BE2C (cell line): ENCODE data around the gene EYA2.

ENCODE experiments used
- DNase-seq: peaks from one replicate; pipeline ENCODE4 v3.0.0-alpha.2; 2020
- H3K27me3 ChIP-seq: fragments of 250-450 bp; sonication (Bioruptor Pico); 2 replicates; pipeline ENCODE4 v1.5.1; 2020; ENCODE audit warnings: mild to moderate bottlenecking
- H3K36me3 ChIP-seq: fragments of 250-450 bp; sonication (Bioruptor Pico); 2 replicates; pipeline ENCODE4 v1.5.1; 2020; ENCODE audit warnings: mild to moderate bottlenecking
- H3K4me1 ChIP-seq: fragments of 250-450 bp; sonication (Bioruptor Pico); 2 replicates; pipeline ENCODE4 v1.5.1; 2020
- H3K4me3 ChIP-seq: 2 replicates; pipeline ENCODE4 v1.5.1; 2011; ENCODE audit warnings: low read depth, low read length
- H3K9me3 ChIP-seq: fragments of 250-450 bp; sonication (Bioruptor Pico); 2 replicates; pipeline ENCODE4 v1.5.1; 2020
- CTCF ChIP-seq: IDR thresholded peaks from 2 replicates; pipeline ENCODE4 v1.5.1; 2012; ENCODE audit warnings: mild to moderate bottlenecking, low read depth, low read length

EYA2 gene

GRCh38 chr20:47188540-47188939, 293.9 kb downstream of the EYA2 start:
- Histone ChIP-seq H3K9me3 (no peaks in the 10 kb centered on the region), H3K4me3 (no peak overlapping the region), H3K27me3 (peaks cover 13% of the 10 kb centered on the region), H3K36me3 (no peaks in the 10 kb centered on the region), H3K4me1 (no peaks in the 10 kb centered on the region)
- no peak for TF ChIP-seq CTCF
- no peak for DNase-seq

DNA sequence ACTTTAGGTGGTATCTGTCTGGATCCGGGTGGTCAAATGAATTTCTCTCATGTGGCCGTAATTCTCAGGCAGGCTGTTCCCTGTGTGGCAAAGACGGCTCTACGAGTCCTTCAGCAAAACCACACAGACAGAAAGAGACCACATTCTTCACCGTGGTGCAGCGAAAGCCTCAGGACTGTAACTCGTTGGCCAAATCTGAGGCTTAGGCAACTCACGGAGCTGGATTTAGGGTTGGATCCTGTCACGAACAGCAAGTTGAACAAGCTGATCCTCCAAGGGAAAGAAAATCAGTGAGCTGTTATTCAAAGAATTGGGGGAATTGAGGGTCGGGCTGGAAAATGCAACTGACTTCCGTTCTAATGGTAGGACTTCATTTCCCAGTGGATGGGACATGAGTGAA, 294.4 kb downstream of the EYA2 start:
- Histone ChIP-seq H3K4me3 (no peak overlapping the region), H3K27me3 (peaks cover 13% of the 10 kb centered on the region), H3K36me3 (no peaks in the 10 kb centered on the region), H3K9me3 (no peaks in the 10 kb centered on the region), H3K4me1 (no peaks in the 10 kb centered on the region)
- TF ChIP-seq CTCF = no peak
- DNase-seq = no peak

DNA sequence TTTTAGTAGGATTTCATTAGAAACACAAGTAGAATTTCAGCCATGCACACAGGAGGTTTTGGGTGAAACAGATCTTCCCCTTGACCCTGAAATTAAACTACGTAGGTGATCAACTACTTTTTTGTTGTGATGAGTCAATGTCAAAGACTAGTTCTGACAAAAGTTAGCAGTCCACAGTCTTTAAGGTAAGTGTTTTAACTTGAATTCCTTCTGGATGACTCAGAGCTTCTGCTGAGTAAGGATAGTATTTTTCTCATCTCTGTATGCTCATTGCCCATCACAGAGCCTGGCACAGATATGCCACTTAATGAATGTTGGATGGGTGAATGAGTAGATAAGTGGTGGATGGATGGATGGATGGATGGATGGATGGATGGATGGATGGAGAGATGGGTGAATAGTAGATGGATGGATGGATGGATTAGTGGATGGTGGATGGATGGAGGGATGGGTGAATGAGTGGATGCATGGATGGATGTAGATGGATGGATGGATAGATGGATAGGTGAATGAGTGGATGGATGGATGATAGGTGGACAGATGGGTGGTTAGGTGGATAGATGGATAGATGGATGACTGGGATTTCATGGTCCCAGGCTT, 296.5 kb downstream of the EYA2 start:
- H3K9me3 ChIP-seq = no peaks in the 10 kb centered on the region
- H3K27me3 ChIP-seq = peaks cover 13% of the 10 kb centered on the region
- no peak for DNase-seq
- no peak for TF ChIP-seq CTCF
- H3K4me3 ChIP-seq = no peak overlapping the region
- no peaks in the 10 kb centered on the region for H3K4me1 ChIP-seq
- H3K36me3 ChIP-seq = no peaks in the 10 kb centered on the region

GRCh38 chr20:47191956-47192355, 297.3 kb downstream of the EYA2 start:
- Histone ChIP-seq H3K36me3 (no peaks in the 10 kb centered on the region), H3K4me1 (no peaks in the 10 kb centered on the region), H3K4me3 (no peak overlapping the region), H3K27me3 (peaks cover 13% of the 10 kb centered on the region), H3K9me3 (no peaks in the 10 kb centered on the region)
- no peak for TF ChIP-seq CTCF
- no peak for DNase-seq

DNA sequence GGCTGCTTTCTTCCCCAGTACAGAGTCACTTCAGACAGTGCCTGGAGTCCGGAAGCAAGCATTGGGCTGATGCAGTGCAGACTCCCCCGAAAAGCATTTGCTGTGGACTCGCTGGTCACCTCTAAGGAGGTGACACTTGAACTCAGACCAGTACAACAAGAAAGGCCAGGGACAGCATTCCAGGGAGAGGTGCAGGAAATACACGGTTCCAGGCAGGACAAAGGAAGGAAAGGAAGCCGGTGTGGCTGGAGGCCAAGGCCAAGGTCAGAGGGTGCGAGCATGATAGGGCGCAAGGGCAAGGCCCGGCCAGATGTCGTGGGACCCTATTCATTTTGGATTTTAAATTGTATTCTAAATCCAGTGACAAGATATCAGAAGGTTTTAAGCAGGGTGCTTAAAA, 300.9 kb downstream of the EYA2 start:
- H3K4me3 ChIP-seq = no peak overlapping the region
- no peak for DNase-seq
- no peak for TF ChIP-seq CTCF
- H3K4me1 ChIP-seq = no peaks in the 10 kb centered on the region
- H3K27me3 ChIP-seq = no peaks in the 10 kb centered on the region
- no peaks in the 10 kb centered on the region for H3K36me3 ChIP-seq
- no peaks in the 10 kb centered on the region for H3K9me3 ChIP-seq

DNA sequence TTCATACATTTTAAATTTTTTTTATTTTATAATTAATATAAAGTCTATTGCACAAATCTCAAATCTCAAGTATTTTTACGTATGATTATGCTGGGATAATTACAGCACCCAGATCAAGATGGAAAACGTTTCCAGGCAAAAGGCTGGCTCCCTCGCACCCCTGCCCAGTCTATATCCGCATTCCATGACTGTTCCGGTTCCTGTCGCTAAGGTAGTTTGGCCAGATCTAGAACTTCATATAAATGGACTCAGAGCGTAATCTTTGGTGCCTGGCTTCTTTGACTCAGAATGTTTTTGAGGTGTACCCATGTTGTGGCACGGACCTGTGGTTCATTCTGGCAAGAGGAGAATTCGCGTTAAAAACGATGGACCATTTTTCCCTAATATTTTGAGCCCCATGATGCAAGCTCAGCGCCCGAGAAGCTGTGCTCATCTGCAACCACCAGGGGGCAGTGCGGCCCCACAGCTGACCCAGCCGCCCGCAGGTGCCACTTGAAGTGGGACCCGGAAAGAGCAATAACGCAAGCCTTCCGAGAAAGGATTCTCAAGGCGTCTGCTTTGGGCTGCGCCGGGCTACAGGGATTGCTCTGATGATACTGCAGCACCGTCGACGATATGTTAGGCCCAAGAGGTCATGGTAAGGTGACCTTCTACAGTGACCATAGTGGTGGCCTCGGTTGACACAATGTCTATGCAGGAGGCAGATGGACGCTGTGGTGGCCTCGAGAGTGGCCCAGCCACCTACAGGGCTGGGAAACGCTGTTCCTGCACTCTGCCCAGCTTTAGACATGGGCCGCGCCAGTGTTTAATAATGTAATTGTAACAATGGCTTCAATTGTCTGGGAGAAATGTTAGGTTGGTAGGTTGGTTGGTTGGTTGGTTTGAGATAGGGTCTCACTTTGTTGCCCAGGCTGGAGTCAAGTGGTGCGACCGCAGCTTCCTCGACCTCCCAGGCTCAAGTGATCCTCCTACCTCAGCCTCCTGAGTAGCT, 301.7 kb downstream of the EYA2 start:
- no peaks in the 10 kb centered on the region for H3K9me3 ChIP-seq
- peak overlapping the region; percentile 30 for H3K4me3 ChIP-seq
- peak; percentile 81 for DNase-seq
- H3K36me3 ChIP-seq = no peaks in the 10 kb centered on the region
- H3K27me3 ChIP-seq = no peaks in the 10 kb centered on the region
- TF ChIP-seq CTCF = peak; percentile 98
- H3K4me1 ChIP-seq = no peaks in the 10 kb centered on the region
